PC-3 (cell line): ENCODE measurements around the gene CTAGE4. TPM values are rescaled to one million over a fixed set of nuclear protein-coding genes. Genes with fewer than 3 reads are reported as not detected.
"Not testable (repeated sequence)": the region's sequence is repeated elsewhere in the genome, so short reads cannot be mapped to it uniquely, and the experiment has no call there.

Experiments
- ATAC-seq: fragments of 200-7000 bp; cut with Tn5 transposase; 2 replicates; pipeline ENCODE4 v1.9.1; 2020; ENCODE audit warnings: mild to moderate bottlenecking, moderate library complexity
- BruUV-seq: library from RNA; stranded (reverse); fragments of 400-500 nt; replicated peaks from 2 replicates; lab custom pipeline; 2021; lab: Mats Ljungman, UMichigan
- CTCF ChIA-PET: fragments of 300-600 bp; sonication (Branson Sonifier 250); formaldehyde crosslinking; loops from one replicate; lab custom pipeline; 2022; ENCODE audit warnings: antibody characterized with exemption; lab: Charles Lee
- POLR2A ChIA-PET: fragments of 300-600 bp; sonication (Branson Sonifier 250); formaldehyde crosslinking; loops from one replicate; lab custom pipeline; 2022; ENCODE audit warnings: antibody characterized with exemption; ENCODE audit not compliant: unreplicated experiment; lab: Charles Lee
- DNase-seq: peaks from one replicate; pipeline ENCODE4 v3.0.0-alpha.2; 2015
- H2AFZ ChIP-seq: fragments of 300-600 bp; sonication (generic); 2 replicates; pipeline ENCODE4 v1.6.0; 2016; ENCODE audit warnings: antibody characterized with exemption, low read length
- H3F3A ChIP-seq: fragments of 300-600 bp; sonication (generic); one replicate; pipeline ENCODE4 v1.6.0; 2017; ENCODE audit warnings: antibody characterized with exemption, low read length, control low read depth, mild to moderate bottlenecking; ENCODE audit not compliant: unreplicated experiment
- H3K27ac ChIP-seq: fragments of 300-600 bp; sonication (generic); 2 replicates; pipeline ENCODE4 v1.5.1; 2016; ENCODE audit warnings: mild to moderate bottlenecking, low read length
- H3K27me3 ChIP-seq: fragments of 300-600 bp; sonication (generic); 2 replicates; pipeline ENCODE4 v1.6.1; 2016; ENCODE audit warnings: low read length, mixed read lengths
- H3K36me3 ChIP-seq: fragments of 300-600 bp; sonication (generic); 2 replicates; pipeline ENCODE4 v1.6.1; 2016; ENCODE audit warnings: low read depth, mixed run types, low read length, mixed read lengths
- H3K4me1 ChIP-seq: fragments of 300-600 bp; sonication (generic); 2 replicates; pipeline ENCODE4 v1.5.1; 2016; ENCODE audit warnings: low read length; ENCODE audit not compliant: insufficient read depth
- H3K4me2 ChIP-seq: fragments of 300-600 bp; sonication (generic); 2 replicates; pipeline ENCODE4 v1.6.0; 2016; ENCODE audit warnings: low read length
- H3K4me3 ChIP-seq: fragments of 300-600 bp; sonication (generic); 2 replicates; pipeline ENCODE4 v1.5.1; 2016; ENCODE audit warnings: mild to moderate bottlenecking, low read length, mixed read lengths
- H3K79me2 ChIP-seq: fragments of 300-600 bp; sonication (generic); 2 replicates; pipeline ENCODE4 v1.6.1; 2017; ENCODE audit warnings: low read length, mixed read lengths
- H3K9ac ChIP-seq: fragments of 300-600 bp; sonication (generic); 2 replicates; pipeline ENCODE4 v1.6.0; 2016; ENCODE audit warnings: mild to moderate bottlenecking, low read length
- H3K9me2 ChIP-seq: fragments of 300-600 bp; sonication (generic); replicated peaks from 2 replicates; pipeline ENCODE4 v1.6.1; 2016; ENCODE audit warnings: mixed run types, low read length, mixed read lengths
- H3K9me3 ChIP-seq: fragments of 300-600 bp; sonication (generic); 2 replicates; pipeline ENCODE4 v1.6.1; 2016; ENCODE audit warnings: low read length, mixed read lengths
- H4K20me1 ChIP-seq: fragments of 300-600 bp; sonication (generic); 2 replicates; pipeline ENCODE4 v1.6.1; 2016; ENCODE audit warnings: low read length, mixed read lengths
- EZH2 ChIP-seq: fragments of 300-600 bp; sonication (generic); IDR thresholded peaks from one replicate; pipeline ENCODE4 v1.6.1; 2017; ENCODE audit warnings: antibody characterized with exemption, mild to moderate bottlenecking, low read length; ENCODE audit not compliant: unreplicated experiment
- EZH2phosphoT487 ChIP-seq: fragments of 300-600 bp; sonication (generic); IDR thresholded peaks from 2 replicates; pipeline ENCODE4 v1.6.1; 2018; ENCODE audit warnings: mild to moderate bottlenecking, antibody characterized with exemption, low read length, borderline replicate concordance
- intact Hi-C: fragments of 100-400 bp; cut with micrococcal nuclease; formaldehyde crosslinking; loops from 2 replicates; pipeline ENCODE4 v1.9.0; 2023
- total RNA-seq: library from RNA; depleted of rRNA; stranded (reverse); fragments of >200 nt; gene quantifications from 2 replicates; pipeline ENCODE4 v1.2.3, GENCODE V29; 2014
- TF ChIP-seq, protein P1 (sequence below): fragments of 300-600 bp; sonication (generic); conservative IDR thresholded peaks from 2 replicates; pipeline ENCODE4 v1.5.1; 2017; ENCODE audit warnings: antibody characterized with exemption, low read depth, mild to moderate bottlenecking, low read length

CTAGE4 gene
- total RNA-seq, 1 experiment from 2014 or later = 1.4 TPM

DNA sequence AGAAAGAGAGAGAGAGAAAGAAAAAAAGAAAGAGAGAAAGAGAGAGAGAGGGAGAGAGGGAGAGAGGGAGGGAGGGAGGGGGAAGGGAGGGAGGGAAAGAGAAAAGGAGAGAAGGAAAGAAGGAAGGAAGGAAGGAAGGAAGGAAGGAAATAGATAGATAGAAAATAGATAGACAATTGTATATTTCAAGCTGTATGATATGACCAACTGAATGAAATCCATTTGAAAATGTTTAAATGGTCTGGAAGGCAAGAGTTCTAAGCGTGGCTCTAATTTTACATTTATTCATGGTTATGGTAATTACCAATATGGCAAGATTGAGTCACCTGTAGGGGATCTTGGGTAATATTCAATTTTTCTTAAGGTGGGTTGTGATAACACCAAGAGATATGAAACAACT is 24.4 kb upstream of the CTAGE4 start:
- Histone ChIP-seq H3K27me3 (peaks cover 3% of the 10 kb centered on the region; the same call in 1 of the 2 replicates), H3K79me2 (no peaks in the 10 kb centered on the region), H3K9me2 (no peaks in the 10 kb centered on the region), H3K4me1 (no peaks in the 10 kb centered on the region), H3K27ac (no peak overlapping the region), H4K20me1 (no peaks in the 10 kb centered on the region), H3K36me3 (no peaks in the 10 kb centered on the region), H3K4me2 (no peak overlapping the region), H2AFZ (no peak overlapping the region), H3K9ac (no peak overlapping the region), H3K9me3 (no peaks in the 10 kb centered on the region), H3F3A (no peaks in the 10 kb centered on the region), H3K4me3 (no peak overlapping the region)
- no TSS peak for BruUV-seq
- ATAC-seq = no peak
- ChIA-PET CTCF (no interaction called here), POLR2A (no interaction called here)
- intact Hi-C loops = no loop called here
- DNase-seq = no peak
- no peak for TF ChIP-seq EZH2phosphoT487
- TF ChIP-seq, protein P1, sequence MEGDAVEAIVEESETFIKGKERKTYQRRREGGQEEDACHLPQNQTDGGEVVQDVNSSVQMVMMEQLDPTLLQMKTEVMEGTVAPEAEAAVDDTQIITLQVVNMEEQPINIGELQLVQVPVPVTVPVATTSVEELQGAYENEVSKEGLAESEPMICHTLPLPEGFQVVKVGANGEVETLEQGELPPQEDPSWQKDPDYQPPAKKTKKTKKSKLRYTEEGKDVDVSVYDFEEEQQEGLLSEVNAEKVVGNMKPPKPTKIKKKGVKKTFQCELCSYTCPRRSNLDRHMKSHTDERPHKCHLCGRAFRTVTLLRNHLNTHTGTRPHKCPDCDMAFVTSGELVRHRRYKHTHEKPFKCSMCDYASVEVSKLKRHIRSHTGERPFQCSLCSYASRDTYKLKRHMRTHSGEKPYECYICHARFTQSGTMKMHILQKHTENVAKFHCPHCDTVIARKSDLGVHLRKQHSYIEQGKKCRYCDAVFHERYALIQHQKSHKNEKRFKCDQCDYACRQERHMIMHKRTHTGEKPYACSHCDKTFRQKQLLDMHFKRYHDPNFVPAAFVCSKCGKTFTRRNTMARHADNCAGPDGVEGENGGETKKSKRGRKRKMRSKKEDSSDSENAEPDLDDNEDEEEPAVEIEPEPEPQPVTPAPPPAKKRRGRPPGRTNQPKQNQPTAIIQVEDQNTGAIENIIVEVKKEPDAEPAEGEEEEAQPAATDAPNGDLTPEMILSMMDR = no peak
- TF ChIP-seq EZH2 = no peak

DNA sequence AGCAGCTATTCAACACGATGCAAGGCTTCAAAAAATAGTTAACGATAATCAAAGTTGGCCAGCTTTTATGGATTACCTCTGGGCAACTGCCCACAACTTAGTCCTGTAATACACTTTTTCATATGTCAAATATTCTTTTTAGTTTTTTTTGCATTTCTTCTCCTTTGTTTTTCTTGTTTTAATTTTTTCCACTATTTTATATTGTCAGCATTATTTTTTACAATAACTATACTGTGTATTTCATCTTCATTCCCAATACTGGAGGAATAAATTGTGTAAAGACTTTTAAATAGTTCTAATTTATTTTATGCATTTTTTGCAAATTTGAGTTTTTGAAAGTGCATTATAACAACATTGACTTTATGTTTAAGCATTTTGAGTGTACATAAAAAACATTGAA is 18.5 kb upstream of the CTAGE4 start:
- ChIA-PET CTCF (no interaction called here), POLR2A (no interaction called here)
- Histone ChIP-seq H4K20me1 (no peaks in the 10 kb centered on the region), H3K27ac (no peak overlapping the region), H2AFZ (no peak overlapping the region), H3F3A (no peaks in the 10 kb centered on the region), H3K4me3 (no peak overlapping the region), H3K9me2 (no peaks in the 10 kb centered on the region), H3K9ac (no peak overlapping the region), H3K9me3 (no peaks in the 10 kb centered on the region), H3K79me2 (no peaks in the 10 kb centered on the region), H3K4me2 (no peak overlapping the region), H3K27me3 (no peaks in the 10 kb centered on the region), H3K36me3 (no peaks in the 10 kb centered on the region), H3K4me1 (no peaks in the 10 kb centered on the region)
- no peak for DNase-seq
- no TSS peak for BruUV-seq
- ATAC-seq = no peak
- intact Hi-C loops = loop anchor here (5.0 kb wide), 1 partner anchor 237 kb away; no protein-coding TSS in a partner anchor
- TF ChIP-seq, protein P1 = no peak
- TF ChIP-seq EZH2phosphoT487 (no peak), EZH2 (no peak)

- BruUV-seq, CTCF ChIA-PET, H2AFZ ChIP-seq, H3K4me3 ChIP-seq, intact Hi-C loops, H3K4me1 ChIP-seq, H3F3A ChIP-seq, H3K27ac ChIP-seq, H3K79me2 ChIP-seq, H3K4me2 ChIP-seq, H3K9me2 ChIP-seq, H3K27me3 ChIP-seq, H3K9ac ChIP-seq, H3K36me3 ChIP-seq, H3K9me3 ChIP-seq, H4K20me1 ChIP-seq: not testable (repeated sequence)
- peak; percentile 54 for ATAC-seq
- DNase-seq = peak; percentile 26
- POLR2A ChIA-PET = interaction anchor here (0.6 kb wide), 1 partner anchor 103 kb away, joined by 3 read pairs; no protein-coding TSS in a partner anchor
Observed at GRCh38 chr7:144171594-144172350, 11.5 kb upstream of the CTAGE4 start.
